NCI-H1417 (cell line): ENCODE results near the gene BABAM2.
A peak's percentile ranks its signal among the peaks of the same experiment; 100 is the strongest.

Experiments
- DNase-seq, 3 experiments: peaks; one replicate each; lab custom pipeline; 2025; lab: John Stamatoyannopoulos, UW

Gene BABAM2

DNA sequence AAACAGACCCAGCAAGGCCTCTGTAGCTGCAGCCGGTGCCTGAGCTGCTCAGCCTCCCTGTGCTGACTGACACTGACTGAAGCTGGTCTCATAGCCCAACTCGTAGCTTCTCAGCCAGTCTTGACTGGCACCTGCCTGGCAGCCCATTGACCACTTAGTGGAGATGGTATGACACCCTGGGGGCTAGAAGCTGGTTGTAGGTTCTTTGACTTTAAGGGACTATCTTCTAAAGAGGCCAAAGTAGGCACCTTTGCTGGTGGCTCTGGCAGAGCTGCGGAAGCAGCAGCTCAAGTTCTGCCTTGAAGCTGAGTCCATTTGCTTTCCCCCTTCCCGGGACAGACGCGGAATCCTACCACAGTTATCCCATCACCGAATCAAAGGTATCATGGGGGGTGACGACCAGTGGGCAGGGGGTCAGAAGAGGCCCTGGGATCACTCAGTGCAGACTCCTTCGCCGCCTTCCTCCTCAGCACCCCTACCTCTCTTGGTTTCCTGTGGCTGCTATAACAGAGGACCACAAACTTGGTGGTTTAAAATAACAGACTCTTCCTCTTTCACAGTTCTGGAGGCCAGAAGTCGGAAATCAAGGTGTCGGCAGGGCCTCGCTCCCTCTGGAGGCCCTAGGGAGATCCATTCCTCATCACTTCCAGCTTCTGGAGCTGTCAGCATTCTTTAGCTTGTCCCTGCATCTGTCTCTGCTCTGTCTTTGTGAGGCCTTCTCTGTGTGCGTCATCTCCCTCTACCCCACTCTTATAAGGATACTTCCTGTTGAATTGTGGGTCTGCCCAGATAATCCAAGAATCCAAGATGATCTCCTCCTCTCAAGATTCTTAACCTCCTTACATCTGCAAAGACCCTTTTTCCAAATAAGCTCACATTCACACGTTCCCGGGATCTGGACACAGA lies 488.4 kb downstream of the BABAM2 start:
- DNase-seq = no peak

- DNase-seq = no peak
These were observed 489.7 kb downstream of the BABAM2 start for GRCh38 chr2:28380219-28380618.

- DNase-seq = peak in 1 of 3 experiments; percentile 30
These were observed 491.0 kb downstream of the BABAM2 start for GRCh38 chr2:28381225-28382180.

GRCh38 chr2:28382755-28383154 lies 492.2 kb downstream of the BABAM2 start:
- DNase-seq = no peak

DNA sequence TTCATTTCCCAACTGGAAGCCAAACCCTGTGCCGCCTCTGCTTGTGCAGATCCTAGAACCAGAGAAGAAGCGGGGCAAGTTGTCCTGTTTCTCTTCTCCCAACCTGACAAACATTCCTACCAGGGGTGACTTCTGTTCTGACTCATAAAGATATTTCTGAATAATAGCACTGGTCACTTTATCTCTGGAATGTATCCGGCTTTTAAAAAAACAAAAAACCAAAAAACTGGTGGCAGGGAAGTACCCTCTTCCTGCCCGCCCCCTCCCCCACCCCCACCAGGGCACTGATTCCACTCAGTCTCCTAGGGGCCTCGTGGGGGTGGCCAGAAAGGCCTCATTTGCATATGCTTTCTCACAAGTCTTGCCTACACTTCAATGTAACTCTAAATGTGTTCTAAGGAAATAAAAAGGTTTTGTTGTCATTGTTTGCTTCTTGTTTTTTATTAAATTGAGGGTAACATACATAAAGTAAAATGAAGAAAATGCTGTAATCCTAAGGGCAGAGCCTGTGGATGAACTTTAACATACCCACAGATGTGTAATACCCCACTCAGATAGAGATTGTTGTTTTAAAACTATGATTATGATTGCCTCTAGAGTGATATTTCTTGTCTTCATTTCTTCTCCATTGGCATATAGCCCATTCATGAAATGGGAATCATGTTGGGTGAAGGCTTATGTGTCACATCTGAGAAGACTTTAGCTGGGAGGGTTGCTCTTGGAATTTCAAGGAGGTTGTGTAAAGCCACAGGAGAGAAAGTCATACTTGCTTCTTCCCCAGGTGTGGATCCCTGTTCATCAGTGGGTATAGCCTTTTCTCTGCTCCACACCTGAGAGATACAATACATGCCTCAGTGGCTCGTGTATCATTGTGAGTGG lies 496.8 kb downstream of the BABAM2 start:
- DNase-seq = no peak
